Endothelial cell of umbilical vein (primary cell): Measurements from ENCODE around the gene DIAPH2.

Source experiments
- CTCF ChIP-seq, 2 donors: IDR thresholded peaks; 1 replicate in 1 of 2; 2 replicates in 1 of 2; pipeline ENCODE4 v1.5.1; 2011; ENCODE audit warnings: low read length in 2 of 2, mild to moderate bottlenecking in 2 of 2, moderate library complexity in 2 of 2, control low read depth in 1 of 2, inconsistent platforms in 1 of 2, low read depth in 1 of 2; ENCODE audit not compliant: insufficient read depth in 1 of 2; ENCODE audit errors: extremely low read depth in 1 of 2
- EZH2 ChIP-seq: IDR thresholded peaks from 2 replicates; pipeline ENCODE4 v1.6.1; 2012; ENCODE audit warnings: borderline replicate concordance, low read depth, mild to moderate bottlenecking, moderate library complexity, low read length, inconsistent platforms; ENCODE audit not compliant: severe bottlenecking
- GATA2 ChIP-seq: IDR thresholded peaks from 2 replicates; pipeline ENCODE4 v1.7.0; 2011; ENCODE audit warnings: low read depth, mild to moderate bottlenecking, moderate library complexity, mixed read lengths, low read length; ENCODE audit not compliant: insufficient read length, insufficient read depth
- JUN ChIP-seq: IDR thresholded peaks from 2 replicates; pipeline ENCODE4 v1.6.1; 2011; ENCODE audit warnings: borderline replicate concordance, low read depth; ENCODE audit not compliant: insufficient read length, insufficient read depth
- MYC ChIP-seq: IDR thresholded peaks from one replicate; pipeline ENCODE4 v1.6.1; 2011; ENCODE audit warnings: mild to moderate bottlenecking, low read depth, low read length
- POLR2A ChIP-seq: IDR thresholded peaks from 2 replicates; pipeline ENCODE4 v1.6.1; 2012; ENCODE audit warnings: low read depth, mild to moderate bottlenecking, control low read depth, low read length
- POLR2AphosphoS5 ChIP-seq: IDR thresholded peaks from 2 replicates; pipeline ENCODE4 v1.6.1; 2012; ENCODE audit warnings: low read depth, mild to moderate bottlenecking, control low read depth, low read length, moderate library complexity; ENCODE audit not compliant: insufficient read depth

GRCh38 chrX:97629597-97629985 is 944.9 kb downstream of the DIAPH2 start:
- TF ChIP-seq CTCF (IDR thresholded peaks at IDR 0.05; ENCODE audit: extremely low read depth in 1 of 2, insufficient read depth in 1 of 2, low read depth in 1 of 2, low read length in 2 of 2), result no peak
- no peak for TF ChIP-seq GATA2
- no peak for TF ChIP-seq POLR2A
- no peak for TF ChIP-seq EZH2
- no peak for TF ChIP-seq JUN
- TF ChIP-seq POLR2AphosphoS5, result no peak
- no peak for TF ChIP-seq MYC
